K562 (cell line): ENCODE data around the gene ETV3L. TPM values are rescaled to one million over a fixed set of nuclear protein-coding genes. Genes with fewer than 3 reads are reported as not detected.

Source experiments
- ATAC-seq: fragments of 200-7000 bp; cut with Tn5 transposase; 3 replicates; pipeline ENCODE4 v1.9.1; 2020; ENCODE audit warnings: moderate library complexity
- BruUV-seq: library from RNA; stranded (reverse); fragments of 400-500 nt; replicated peaks from 2 replicates; lab custom pipeline; 2021; lab: Mats Ljungman, UMichigan
- CTCF ChIA-PET: fragments of 300-600 bp; formaldehyde crosslinking; extraction: SDS; loops from one replicate; lab custom pipeline; 2021; ENCODE audit warnings: low intra/inter-chr PET ratio; lab: Yijun Ruan, JAX
- POLR2A ChIA-PET: fragments of 300-600, 350-650 bp; sonication (Branson Sonifier 250); formaldehyde crosslinking; extraction: SDS; loops from one replicate; lab custom pipeline; 2021; ENCODE audit warnings: antibody characterized with exemption, inconsistent platforms; lab: Yijun Ruan, JAX
- DNase-seq, 4 experiments: peaks; one replicate each; pipeline versions ENCODE4 v3.0.0 to v3.0.0-alpha.2; 2011 to 2018; ENCODE audit warnings: low spot score in 3 of 4, mixed read lengths in 3 of 4; ENCODE audit errors: extremely low read depth in 1 of 4
- FAIRE-seq: peaks from 2 replicates; lab custom pipeline; 2011; peaks lifted over from hg19 to GRCh38; lab: Jason Lieb, UNC
- H2AFZ ChIP-seq: 2 replicates; pipeline ENCODE4 v1.6.0; 2011; ENCODE audit warnings: low read depth, low read length, control low read depth, inconsistent platforms
- H3K27ac ChIP-seq: fragments of 200-600 bp; 3 replicates; pipeline ENCODE4 v1.8.0; 2011; ENCODE audit warnings: low read depth, mild to moderate bottlenecking, control low read depth, inconsistent platforms, low read length, moderate library complexity, mixed read lengths; ENCODE audit errors: extremely low read depth
- H3K27me3 ChIP-seq, 2 experiments: fragments of 300-600 bp in 1 of 2; 2 replicates in 1 of 2; 3 replicates in 1 of 2; pipeline versions ENCODE4 v1.6.0 to v1.8.0; 2011; ENCODE audit warnings: inconsistent platforms in 2 of 2, low read length in 2 of 2, mild to moderate bottlenecking in 1 of 2, mixed read lengths in 1 of 2, moderate library complexity in 1 of 2; ENCODE audit not compliant: control insufficient read depth in 2 of 2, insufficient read depth in 2 of 2
- H3K36me3 ChIP-seq: fragments of 300-600 bp; 3 replicates; pipeline ENCODE4 v1.8.0; 2011; ENCODE audit warnings: mild to moderate bottlenecking, low read length, inconsistent platforms; ENCODE audit not compliant: control insufficient read depth, insufficient read depth
- H3K4me1 ChIP-seq, 2 experiments: fragments of 200-600 bp in 1 of 2; replicated peaks in 1 of 2; 2 replicates in 1 of 2; 3 replicates in 1 of 2; pipeline versions ENCODE4 v1.5.1 to v1.8.0; 2011; ENCODE audit warnings: inconsistent platforms in 2 of 2, low read length in 2 of 2, mild to moderate bottlenecking in 1 of 2, mixed read lengths in 1 of 2, moderate library complexity in 1 of 2; ENCODE audit not compliant: control insufficient read depth in 2 of 2, insufficient read depth in 2 of 2
- H3K4me2 ChIP-seq: 2 replicates; pipeline ENCODE4 v1.6.1; 2011; ENCODE audit warnings: low read length, control low read depth, inconsistent platforms, mixed read lengths; ENCODE audit not compliant: insufficient read depth
- H3K4me3 ChIP-seq: fragments of 200-600 bp; sonication (generic), shearing (Covaris generic); 2 replicates; pipeline ENCODE4 v1.5.1; 2016; ENCODE audit warnings: control low read depth, inconsistent platforms
- H3K79me2 ChIP-seq: fragments of 200-600 bp; 3 replicates; pipeline ENCODE4 v1.8.0; 2011; ENCODE audit warnings: low read length, inconsistent platforms; ENCODE audit not compliant: control insufficient read depth, insufficient read depth
- H3K9ac ChIP-seq, 2 experiments: 2 replicates each; pipeline versions ENCODE4 v1.6.0 to v1.6.1; 2011; ENCODE audit warnings: low read depth in 2 of 2, low read length in 2 of 2, control low read depth in 1 of 2, inconsistent platforms in 1 of 2, mild to moderate bottlenecking in 1 of 2, mixed read lengths in 1 of 2; ENCODE audit not compliant: insufficient read depth in 1 of 2
- H3K9me1 ChIP-seq: one replicate; pipeline ENCODE4 v1.6.0; 2011; ENCODE audit warnings: inconsistent platforms, mild to moderate bottlenecking, low read length, moderate library complexity; ENCODE audit not compliant: control insufficient read depth, insufficient read depth
- H3K9me3 ChIP-seq: replicated peaks from 2 replicates; pipeline ENCODE4 v1.5.1; 2011; ENCODE audit warnings: low read depth, low read length, inconsistent platforms; ENCODE audit not compliant: control insufficient read depth, insufficient read depth
- H4K20me1 ChIP-seq: replicated peaks from 2 replicates; pipeline ENCODE4 v1.6.1; 2011; ENCODE audit warnings: low read length, inconsistent platforms, mixed read lengths; ENCODE audit not compliant: control insufficient read depth, insufficient read depth
- CBX5 ChIP-seq: IDR thresholded peaks from 2 replicates; pipeline ENCODE4 v1.6.1; 2014; ENCODE audit warnings: low read depth, borderline replicate concordance
- KAT8 ChIP-seq: fragments of 450-650 bp; IDR thresholded peaks from 2 replicates; pipeline ENCODE4 v1.6.1; 2016; ENCODE audit warnings: low read depth, mild to moderate bottlenecking
- MEIS2 ChIP-seq: fragments of 450-650 bp; IDR thresholded peaks from 2 replicates; pipeline ENCODE4 v1.6.1; 2014; ENCODE audit warnings: mild to moderate bottlenecking; ENCODE audit not compliant: partially characterized antibody
- MITF ChIP-seq: IDR thresholded peaks from 2 replicates; pipeline ENCODE4 v1.6.1; 2014; ENCODE audit warnings: antibody characterized with exemption
- ZBTB34 ChIP-seq: fragments of 250-450 bp; sonication (Bioruptor Pico); IDR thresholded peaks from 2 replicates; pipeline ENCODE4 v1.8.0; 2021; ENCODE audit warnings: mild to moderate bottlenecking, moderate library complexity
- ZBTB8A ChIP-seq: fragments of 450-650 bp; IDR thresholded peaks from 2 replicates; pipeline ENCODE4 v1.6.1; 2018; ENCODE audit warnings: mild to moderate bottlenecking, moderate library complexity; ENCODE audit not compliant: partially characterized antibody
- ZNF586 ChIP-seq: fragments of 450-650 bp; formaldehyde crosslinking; conservative IDR thresholded peaks from 2 replicates; pipeline ENCODE4 v1.4.0; 2020; ENCODE audit warnings: mild to moderate bottlenecking, moderate library complexity
- WGBS: fragments of 100-300 bp; shearing (Covaris generic); methylation state at CpG from one replicate; pipeline ENCODE4 v1.1.6; 2016; ENCODE audit warnings: low coverage, mixed read lengths; ENCODE audit not compliant: insufficient coverage; ENCODE audit errors: missing lambda C conversion rate; 5-methylcytosine and 5-hydroxymethylcytosine counted together
- in situ Hi-C: fragments of 300-500 bp; cut with MboI; formaldehyde crosslinking; loops from 4 replicates; pipeline ENCODE4 v1.15.0; 2018; ENCODE audit warnings: inconsistent platforms, mixed read lengths
- intact Hi-C: fragments of 100-400 bp; cut with micrococcal nuclease; formaldehyde crosslinking; loops from 2 replicates; pipeline ENCODE4 v1.14.2; 2022
- polyA plus RNA-seq, 8 experiments: library from polyadenylated mRNA; depleted of rRNA in 4 of 8; stranded (reverse) in 5 of 8; unstranded in 3 of 8; fragments of >200 nt; fragmentation: Nextera tagmentation in 2 of 8; fragmentation: Illumina TruSeq in 1 of 8; extraction: Ambion mirVana in 2 of 8; extraction: Trizol in 1 of 8; gene quantifications; 2 replicates each; pipeline versions ENCODE4 v1.2.1 to v1.2.3, GENCODE V29; 2011 to 2014; ENCODE audit warnings: inconsistent platforms in 1 of 8, missing spikeins in 1 of 8
- total RNA-seq, 7 experiments: library from RNA; depleted of rRNA in 6 of 7; stranded (reverse); fragments of >200 nt in 6 of 7; fragmentation: Illumina TruSeq in 2 of 7; extraction: Trizol in 2 of 7; gene quantifications; 2 replicates each; pipeline versions ENCODE4 v1.2.1 to v1.2.3, GENCODE V29; 2011 to 2021; ENCODE audit warnings: low replicate concordance in 1 of 7

The ETV3L gene
- total and polyA plus RNA-seq, 9 of the 15 experiments (the other 6 are each of a cell fraction or from before 2014, with no cell fraction given): not detected

- TF ChIP-seq ZBTB8A (no peak), CBX5 (no peak)
Observed at GRCh38 chr1:157091668-157092273, 7.8 kb downstream of the ETV3L start (continued).

GRCh38 chr1:157091186-157091585 lies 8.4 kb downstream of the ETV3L start:
- H3K9ac ChIP-seq: no peak overlapping the region
- no peaks in the 10 kb centered on the region; the same call in 1 of the 2 replicates for H4K20me1 ChIP-seq
- no peak overlapping the region for H3K27ac ChIP-seq
- ChIA-PET CTCF (interaction anchor here (5.9 kb wide), 1 partner anchor 66 kb away, joined by 133 read pairs; no protein-coding TSS in a partner anchor), POLR2A (interaction anchor here (1.2 to 2.1 kb wide), 4 partner anchors 20 to 414 kb away, joined by 3 to 14 read pairs (median 4); no protein-coding TSS in a partner anchor)
- no peaks in the 10 kb centered on the region for H3K9me3 ChIP-seq
- ATAC-seq (no peak), DNase-seq (no peak), FAIRE-seq (no peak)
- no peaks in the 10 kb centered on the region for H3K27me3 ChIP-seq
- no TSS peak for BruUV-seq
- H3K9me1 ChIP-seq: no peaks in the 10 kb centered on the region
- no peak overlapping the region for H3K4me3 ChIP-seq
- 6% methylated on average over 4 of the region's 4 CpGs for WGBS
- in situ Hi-C loops: loop anchor here (10.0 kb wide), 1 partner anchor 404 kb away; no protein-coding TSS in a partner anchor
- peaks cover 2 to 4% of the 10 kb centered on the region in 2 experiments; a peak in 2 of 5 replicates for H3K4me1 ChIP-seq
- H2AFZ ChIP-seq: no peak overlapping the region
- H3K36me3 ChIP-seq: no peaks in the 10 kb centered on the region
- H3K4me2 ChIP-seq: no peak overlapping the region
- no peaks in the 10 kb centered on the region for H3K79me2 ChIP-seq
- no peak for TF ChIP-seq MITF
- no peak for TF ChIP-seq ZBTB34
- TF ChIP-seq ZNF586 (CRISPR knock-in tag): no peak
- no peak for TF ChIP-seq MEIS2
- TF ChIP-seq KAT8: no peak
- intact Hi-C loops: loop anchor here (10.0 kb wide), 1 partner anchor 404 kb away; no protein-coding TSS in a partner anchor
